GM12892 (cell line): ENCODE data around the gene RIPPLY3.

Experiments used
- POLR2A ChIP-seq: IDR thresholded peaks from 2 replicates; pipeline ENCODE4 v1.6.1; 2011; ENCODE audit warnings: low read depth, low read length, control low read depth
- POLR2AphosphoS5 ChIP-seq: IDR thresholded peaks from 2 replicates; pipeline ENCODE4 v1.6.1; 2011; ENCODE audit warnings: low read depth, low read length, control low read depth

DNA sequence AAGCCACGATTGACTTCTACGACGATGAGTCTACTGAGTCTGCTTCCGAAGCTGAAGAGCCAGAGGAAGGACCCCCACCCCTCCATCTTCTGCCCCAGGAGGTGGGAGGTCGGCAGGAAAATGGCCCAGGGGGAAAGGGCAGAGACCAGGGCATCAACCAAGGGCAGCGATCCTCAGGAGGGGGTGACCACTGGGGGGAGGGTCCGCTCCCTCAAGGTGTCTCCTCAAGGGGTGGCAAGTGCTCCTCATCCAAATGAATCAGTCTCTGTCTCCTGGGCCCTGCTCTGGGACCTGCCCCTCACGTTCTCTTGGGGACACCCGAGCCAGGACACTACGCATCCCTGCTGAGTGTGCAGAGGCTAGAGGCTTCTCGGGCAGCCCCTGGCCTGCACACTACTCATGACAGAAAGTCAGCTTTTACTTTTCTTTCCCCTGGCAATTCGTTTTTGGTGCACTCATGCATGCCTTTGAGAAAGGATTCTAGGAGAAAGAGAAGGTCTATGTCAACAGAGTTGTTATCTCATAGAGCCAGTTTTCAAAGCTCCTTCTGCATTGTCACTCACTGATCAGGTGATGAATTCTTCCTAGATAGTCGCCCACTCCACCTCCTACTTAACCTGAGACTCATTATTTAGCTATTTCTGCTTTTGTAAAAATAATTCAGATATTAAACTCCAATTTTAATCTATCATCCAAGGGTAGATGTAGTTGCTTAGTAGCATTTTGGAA lies 11.6 kb downstream of the RIPPLY3 start:
- no peak for TF ChIP-seq POLR2A
- TF ChIP-seq POLR2AphosphoS5 = no peak
